GM19099 (cell line): ENCODE measurements around the gene LUZP1.

ENCODE experiments used
- POLR2A ChIP-seq: IDR thresholded peaks from 3 replicates; pipeline ENCODE4 v1.6.1; 2011; ENCODE audit warnings: low read depth; ENCODE audit not compliant: insufficient read length; ENCODE audit errors: extremely low read depth

Gene LUZP1

GRCh38 chr1:23140940-23141596, 27.6 kb downstream of the LUZP1 start:
- TF ChIP-seq POLR2A, result no peak

GRCh38 chr1:23135268-23135667, 33.4 kb downstream of the LUZP1 start:
- no peak for TF ChIP-seq POLR2A

DNA sequence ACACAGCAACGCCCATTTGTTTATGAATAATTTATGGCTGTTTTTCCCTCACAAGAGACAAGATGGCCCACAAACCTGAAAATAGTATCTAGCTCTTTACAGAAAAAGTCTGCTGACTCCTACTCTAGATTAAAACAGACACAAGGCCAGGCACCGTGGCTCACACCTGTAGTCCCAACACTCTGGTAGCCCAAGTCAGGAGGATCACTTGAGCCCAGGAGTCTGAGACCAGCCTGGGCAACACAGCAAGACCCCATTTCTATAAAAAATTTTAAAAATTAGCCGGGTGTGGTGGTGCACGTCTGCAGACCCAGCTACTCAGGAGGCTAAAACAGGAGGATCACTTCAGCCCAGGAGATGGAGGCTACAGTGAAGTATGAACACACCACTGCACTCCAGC, 34.6 kb downstream of the LUZP1 start:
- no peak for TF ChIP-seq POLR2A

DNA sequence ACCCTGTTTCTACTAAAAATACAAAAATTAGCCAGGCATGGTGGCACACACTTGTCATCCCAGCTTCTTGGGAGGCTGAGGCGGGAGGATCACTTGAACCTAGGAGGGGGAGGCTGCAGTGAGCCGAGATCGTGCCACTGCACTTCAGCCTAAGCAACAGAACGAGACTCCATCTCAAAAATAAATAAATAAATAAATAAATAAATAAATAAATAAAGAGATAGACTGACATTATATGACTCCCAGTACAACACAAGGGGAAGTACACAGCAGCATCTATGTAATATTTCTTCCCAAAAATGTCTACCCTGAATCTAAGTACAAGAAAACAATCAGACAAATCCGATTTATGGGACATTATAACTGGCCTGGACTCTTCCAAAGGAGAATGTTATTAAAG, 35.1 kb downstream of the LUZP1 start:
- TF ChIP-seq POLR2A, result no peak

DNA sequence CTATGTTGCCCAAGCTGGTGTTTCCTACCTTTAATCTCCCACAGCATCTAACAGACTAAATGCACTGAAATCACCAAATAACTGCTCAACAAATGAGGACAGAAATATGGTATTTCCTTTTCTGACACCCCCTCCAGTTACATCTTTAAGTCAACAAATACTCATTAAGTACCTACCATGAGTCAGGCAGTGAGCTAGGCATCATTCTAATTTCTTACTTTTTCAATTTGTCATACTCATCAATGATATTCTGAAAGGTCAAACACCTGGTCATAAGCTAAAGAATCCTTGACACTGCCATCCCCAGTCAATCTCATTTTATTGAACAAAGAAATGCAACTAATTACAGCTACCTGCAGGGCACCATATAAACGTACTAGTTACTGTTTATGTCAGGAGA, 36.6 kb downstream of the LUZP1 start:
- no peak for TF ChIP-seq POLR2A

DNA sequence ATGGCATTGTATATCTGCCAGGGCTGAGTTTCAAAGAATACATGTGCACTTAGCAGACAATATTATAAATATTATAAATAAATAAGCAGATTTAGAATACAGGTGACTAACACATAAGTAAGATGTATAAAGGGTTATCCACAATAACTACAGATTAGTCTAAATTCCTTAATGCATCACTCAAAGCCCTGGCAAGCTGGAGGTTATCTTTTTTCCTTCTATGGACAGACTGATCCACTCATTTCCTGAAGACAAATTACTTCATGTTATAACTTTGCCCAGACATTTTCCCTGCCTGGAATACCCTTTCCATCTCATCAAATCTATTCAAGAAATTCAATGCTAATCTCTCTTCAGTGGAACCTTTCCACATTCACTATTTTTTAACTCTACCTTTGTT, 38.8 kb downstream of the LUZP1 start:
- TF ChIP-seq POLR2A, result no peak

GRCh38 chr1:23126801-23127200, 41.9 kb downstream of the LUZP1 start:
- TF ChIP-seq POLR2A, result no peak

DNA sequence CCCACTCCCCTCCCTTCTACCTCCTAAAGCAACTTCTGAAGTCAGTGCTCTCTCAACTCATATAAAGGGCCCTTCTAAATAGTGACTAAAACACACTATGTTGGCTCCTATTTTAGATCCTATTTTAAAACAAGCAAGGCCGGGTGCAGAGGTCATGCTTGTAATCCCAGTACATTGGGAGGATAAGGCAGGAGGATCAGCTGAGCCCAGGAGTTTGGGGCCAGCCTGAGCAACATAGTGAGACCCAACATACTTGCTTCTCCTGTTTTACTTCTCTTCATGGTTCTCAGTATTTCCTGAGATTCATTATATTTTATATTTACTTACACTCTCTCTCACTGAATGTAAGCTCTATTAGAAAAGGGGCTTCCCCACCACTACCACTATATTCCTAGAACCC, 42.5 kb downstream of the LUZP1 start:
- TF ChIP-seq POLR2A, result no peak

DNA sequence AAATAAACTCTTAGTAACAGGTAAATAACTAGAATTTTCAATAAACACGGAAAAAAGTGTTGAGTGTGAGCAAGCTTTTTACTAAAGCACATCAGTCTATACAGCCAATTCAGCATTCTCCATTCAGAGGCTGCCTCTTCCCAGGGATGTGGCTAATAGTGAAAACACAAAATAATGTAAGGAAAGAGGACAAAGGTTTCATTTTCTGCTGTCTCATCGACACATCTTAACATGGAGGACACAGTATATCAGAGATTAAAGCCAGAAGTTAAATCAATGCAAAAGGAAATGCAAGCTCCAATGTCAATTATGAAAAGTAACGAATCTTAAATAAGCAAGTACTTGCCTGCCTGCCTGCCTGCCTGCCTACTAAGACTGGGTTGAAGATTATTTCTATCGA, 43.2 kb downstream of the LUZP1 start:
- TF ChIP-seq POLR2A, result no peak

GRCh38 chr1:23124259-23125026, 44.2 kb downstream of the LUZP1 start:
- TF ChIP-seq POLR2A, result no peak

- TF ChIP-seq POLR2A, result no peak
Measured at GRCh38 chr1:23123528-23123927, 45.1 kb downstream of the LUZP1 start.

GRCh38 chr1:23122796-23123195, 45.9 kb downstream of the LUZP1 start:
- no peak for TF ChIP-seq POLR2A

DNA sequence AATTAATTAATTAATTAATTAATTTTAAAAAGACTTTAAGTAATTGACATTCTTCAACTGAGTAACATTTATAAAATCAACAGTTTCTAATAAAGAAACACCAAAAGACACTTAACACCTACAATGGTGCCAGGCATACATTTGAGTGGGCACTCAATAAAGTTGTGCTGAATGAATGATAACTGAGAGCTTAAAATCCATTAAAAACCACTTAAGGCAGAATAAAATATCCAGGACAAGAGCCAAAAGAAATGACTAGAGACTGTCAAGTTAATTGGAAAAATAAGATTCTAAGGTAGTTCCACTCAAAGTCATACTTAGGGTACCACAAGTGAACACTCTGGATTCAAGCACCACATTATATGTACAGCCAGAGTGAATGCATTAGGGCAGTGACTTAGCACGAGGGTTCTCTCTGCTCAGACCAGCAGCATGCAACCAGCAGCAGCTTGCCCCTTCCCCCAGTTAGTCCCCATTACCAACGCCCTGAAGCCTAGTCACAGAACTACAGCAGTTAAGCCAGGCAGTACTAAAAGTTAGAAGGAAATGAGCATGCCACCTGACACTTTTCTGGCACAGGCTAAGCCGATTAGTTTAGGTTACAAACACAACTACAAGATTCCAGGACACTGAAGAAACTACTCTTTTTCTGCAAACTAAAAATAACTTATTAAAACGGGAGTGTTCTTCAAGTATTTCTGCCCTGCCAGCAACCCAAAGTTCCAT, 46.5 kb downstream of the LUZP1 start:
- no peak for TF ChIP-seq POLR2A

DNA sequence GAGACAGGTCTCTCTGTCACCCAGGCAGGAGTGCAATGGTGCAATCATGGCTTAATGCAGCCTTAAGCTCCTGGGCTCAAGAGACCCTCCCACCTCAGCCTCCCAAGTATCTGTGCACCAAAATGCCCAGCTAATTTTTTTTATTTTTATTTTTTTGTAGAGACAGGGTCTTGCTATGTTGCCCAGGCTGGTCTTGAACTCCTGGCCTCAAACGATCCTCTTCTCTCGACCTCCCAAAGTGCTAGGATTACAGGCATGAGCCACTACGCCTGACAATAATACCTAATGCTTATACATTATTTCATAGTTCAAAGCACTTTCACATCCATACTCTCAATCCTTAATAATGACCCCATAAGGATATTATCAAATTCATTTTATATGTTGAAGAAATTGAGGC, 48.3 kb downstream of the LUZP1 start:
- TF ChIP-seq POLR2A, result no peak

GRCh38 chr1:23118957-23119792, 49.5 kb downstream of the LUZP1 start:
- TF ChIP-seq POLR2A, result no peak
